Heart left ventricle (tissue), 16 donors: Measurements from ENCODE around the gene MED6. TPM values are rescaled to one million over a fixed set of nuclear protein-coding genes. Genes with fewer than 3 reads are reported as not detected.

ENCODE experiments used
- ATAC-seq, 4 donors: fragments of 200-7000 bp; cut with Tn5 transposase; one replicate each; pipeline ENCODE4 v1.9.1; 2020 to 2022; ENCODE audit warnings: moderate library complexity in 4 of 4, mild to moderate bottlenecking in 3 of 4, moderate number of reproducible peaks in 1 of 4
- DNase-seq, 5 donors: peaks; one replicate each; pipeline ENCODE4 v3.0.0-alpha.2; 2020
- H3K27ac ChIP-seq, 12 donors: fragments of 200-600 bp; sonication (generic) in 4 of 12; one replicate each; pipeline versions ENCODE4 v1.5.0 to v1.8.0; 2016 to 2022; ENCODE audit warnings: mild to moderate bottlenecking in 2 of 12
- H3K27me3 ChIP-seq, 9 donors: fragments of 200-600 bp; sonication (generic) in 2 of 9; one replicate each; pipeline versions ENCODE4 v1.5.1 to v1.8.0; 2016 to 2022; ENCODE audit warnings: mild to moderate bottlenecking in 3 of 9
- H3K36me3 ChIP-seq, 9 donors: fragments of 200-600 bp; sonication (generic) in 2 of 9; one replicate each; pipeline versions ENCODE4 v1.5.0 to v1.8.0; 2018 to 2022; ENCODE audit warnings: mild to moderate bottlenecking in 2 of 9
- H3K4me1 ChIP-seq, 12 donors: fragments of 200-600 bp; sonication (generic) in 4 of 12; one replicate each; pipeline versions ENCODE4 v1.5.0 to v1.8.0; 2016 to 2022; ENCODE audit warnings: mild to moderate bottlenecking in 3 of 12
- H3K4me3 ChIP-seq, 12 donors: fragments of 200-600 bp; sonication (generic) in 4 of 12; one replicate each; pipeline versions ENCODE4 v1.5.0 to v1.8.0; 2017 to 2022; ENCODE audit warnings: mild to moderate bottlenecking in 9 of 12, moderate library complexity in 4 of 12
- H3K9me3 ChIP-seq, 12 donors: fragments of 200-600 bp; sonication (generic) in 4 of 12; one replicate each; pipeline versions ENCODE4 v1.5.0 to v1.8.0; 2016 to 2022; ENCODE audit warnings: mild to moderate bottlenecking in 1 of 12
- CTCF ChIP-seq, 12 donors: fragments of 200-600 bp; sonication (generic) in 4 of 12; IDR thresholded peaks; one replicate each; pipeline versions ENCODE4 v1.5.0 to v1.8.0; 2018 to 2022; ENCODE audit warnings: antibody characterized with exemption in 12 of 12, mild to moderate bottlenecking in 5 of 12
- POLR2A ChIP-seq, 2 donors: fragments of 450-650 bp; IDR thresholded peaks; one replicate each; pipeline ENCODE4 v1.6.1; 2017; ENCODE audit warnings: antibody characterized with exemption in 2 of 2, mild to moderate bottlenecking in 2 of 2, moderate library complexity in 2 of 2
- WGBS, 4 donors: extraction: QIAGEN DNeasy Blood & Tissue Kit in 2 of 4; methylation state at CpG; one replicate each; pipeline versions ENCODE4 v1.1.5 to v1.1.7; 2013 to 2018; 5-methylcytosine and 5-hydroxymethylcytosine counted together
- intact Hi-C, 10 donors: fragments of 100-400 bp; cut with DNase I; formaldehyde crosslinking; loops; one replicate each; pipeline versions ENCODE4 v1.11.1 to v1.14.2; 2022
- polyA plus RNA-seq, 2 donors: library from polyadenylated mRNA; stranded (reverse); fragments of 200-250 nt; gene quantifications; one replicate each; pipeline ENCODE4 v1.2.3, GENCODE V29; 2013
- total RNA-seq, 9 donors: library from RNA; depleted of rRNA in 2 of 9; stranded (reverse); fragments of >200 nt in 2 of 9; fragmentation: NEBNext Ultra II Directional in 3 of 9; extraction: Animal tissue kit (Norgen Biotek cat#: 25700) in 3 of 9; gene quantifications; one replicate each; pipeline versions ENCODE4 v1.1.0 to v1.2.4, GENCODE V29; 2016 to 2023
- donor health status: ischemic (EF 13 %, LVEDD 7.1; RV severe dilation, severe dysfunction).
- donor health status: healthy with polysubstance abuse.
- donor health status: DM: no; HTN: yes; CAD: no.
- donor health status: DM: no; HTN: no; CAD: no.
- donor health status: ischemic (EF 25% LVEDD 6.9; RV normal size, moderate dysfunction).
- donor health status: ischemic (EF 25% LVEDD 5.7; RV mildly dilated, moderate dysfunction).
- donor health status: healthy.
- donor health status: DM: yes; HTN: yes; CAD: no.
- donor health status: ischemic (EF 35%, LVEDD 5.7; RV mildly dilated, moderate dysfunction).
- donor health status: nonischemic (EF 11% LVEDD 7.7; RV severe dilation, severe dysfunction).
- donor health status: DM: yes; HTN: yes; CAD: no.
- donor health status: PGD.
- donor health status: ischemic (EF 29% LVEDD 5.4; RV normal size, mild dysfunction).
- donor health status: nonischemic (EF 23%, LVEDD 6.1; RV moderate dilation, normal function).

MED6 gene
- total and polyA plus RNA-seq, 11 donors: 9.9 to 25.1 (median 19.7) TPM

DNA sequence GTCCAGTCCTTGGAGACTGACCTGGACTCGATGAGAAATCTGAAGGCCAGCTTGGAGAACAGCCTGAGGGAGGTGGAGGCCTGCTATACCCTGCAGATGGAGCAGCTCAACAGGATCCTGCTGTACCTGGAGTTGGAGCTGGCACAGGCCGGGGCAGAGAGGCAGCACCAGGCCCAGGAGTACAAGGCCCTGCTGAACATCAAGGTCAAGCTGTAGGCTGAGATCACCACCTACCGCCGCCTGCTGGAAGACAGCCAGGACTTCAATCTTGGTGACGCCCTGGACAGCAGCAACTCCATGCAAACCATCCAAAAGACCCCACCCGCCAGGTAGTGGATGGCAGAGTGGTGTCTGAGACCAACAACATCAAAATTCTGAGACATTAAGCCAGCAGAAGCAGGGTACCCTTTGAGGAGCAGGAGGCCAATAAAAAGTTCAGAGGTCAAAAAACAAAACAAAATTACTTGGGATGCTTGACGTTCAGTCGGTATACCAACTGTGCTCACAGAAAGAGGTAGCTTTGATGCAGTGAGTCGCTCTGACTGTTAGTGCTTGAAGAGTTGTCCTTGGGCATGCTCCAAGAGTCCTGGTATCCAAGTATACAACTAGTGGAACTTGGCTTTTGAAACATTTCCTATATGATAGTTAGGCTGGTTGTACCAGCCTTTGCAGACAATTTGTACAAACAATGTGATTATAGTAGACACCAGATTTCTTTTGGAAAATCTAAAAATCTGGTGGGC is 4.8 kb downstream of the MED6 start:
- WGBS, 4 donors: 75 to 80% (median 77%) methylated on average over 6 to 9 of the region's 9 CpGs

DNA sequence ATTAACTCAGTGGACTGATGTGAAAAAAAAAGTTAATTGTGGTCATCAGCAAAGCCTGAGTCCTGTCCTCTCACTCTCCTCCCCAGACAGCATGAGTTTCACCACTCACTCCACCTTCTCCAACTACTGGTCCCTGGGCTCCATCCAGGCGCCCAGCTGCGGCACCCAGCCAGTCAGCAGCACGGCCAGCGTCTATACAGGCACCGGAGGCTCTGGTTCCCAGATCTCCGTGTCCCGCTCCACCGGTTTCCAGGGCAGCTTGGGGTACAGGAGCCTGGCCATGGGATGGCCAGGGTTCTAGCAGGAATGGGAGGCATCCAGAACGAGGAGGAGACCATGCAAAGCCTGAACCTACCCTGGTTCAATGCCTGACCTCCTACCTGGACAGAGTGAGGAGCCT is 6.0 kb downstream of the MED6 start:
- ATAC-seq (no peak), DNase-seq (no peak)
- no peak for TF ChIP-seq CTCF (IDR thresholded peaks at IDR 0.05)
- WGBS, 4 donors: 92 to 97% (median 97%) methylated on average over 9 of the region's 9 CpGs
- Histone ChIP-seq H3K4me3 (no peak overlapping the region), H3K27me3 (no peaks in the 10 kb centered on the region), H3K36me3 (peaks cover 0 to 81% (median 71%) of the 10 kb centered on the region in 9 donors), H3K9me3 (no peaks in the 10 kb centered on the region), H3K27ac (no peak overlapping the region), H3K4me1 (peaks cover 0 to 16% (median 8%) of the 10 kb centered on the region in 12 donors)
- intact Hi-C loops: no loop called here

More for the DNA sequence above, 4.8 kb downstream of the MED6 start:
- H3K27ac ChIP-seq: no peak overlapping the region
- peaks cover 0 to 21% (median 13%) of the 10 kb centered on the region in 12 donors for H3K4me1 ChIP-seq
- no peak overlapping the region for H3K4me3 ChIP-seq
- intact Hi-C loops: no loop called here
- peaks cover 0 to 69% (median 60%) of the 10 kb centered on the region in 9 donors for H3K36me3 ChIP-seq
- no peak for TF ChIP-seq POLR2A (IDR thresholded peaks at IDR 0.05)
- no peak for TF ChIP-seq CTCF (IDR thresholded peaks at IDR 0.05)
- H3K27me3 ChIP-seq: no peaks in the 10 kb centered on the region
- H3K9me3 ChIP-seq: no peaks in the 10 kb centered on the region
- DNase-seq (peak in 2 of 5 donors; percentile 28 to 55), ATAC-seq (no peak)

GRCh38 chr14:70585231-70585630 is 15.2 kb downstream of the MED6 start:
- H3K27me3 ChIP-seq: no peaks in the 10 kb centered on the region
- TF ChIP-seq POLR2A (IDR thresholded peaks at IDR 0.05) (no peak), CTCF (IDR thresholded peaks at IDR 0.05) (no peak)
- 83 to 87% (median 84%) methylated on average over 3 of the region's 3 CpGs for WGBS, 4 donors
- peaks cover 0 to 100% (median 97%) of the 10 kb centered on the region in 9 donors for H3K36me3 ChIP-seq
- intact Hi-C loops: loop anchor here in 1 of 10 donors (10.0 kb wide), 1 partner anchor 210 kb away; no protein-coding TSS in a partner anchor
- H3K4me1 ChIP-seq: no peaks in the 10 kb centered on the region
- H3K4me3 ChIP-seq: no peak overlapping the region
- H3K9me3 ChIP-seq: no peaks in the 10 kb centered on the region
- H3K27ac ChIP-seq: no peak overlapping the region
- DNase-seq (no peak), ATAC-seq (no peak)

GRCh38 chr14:70576891-70577290 is 23.6 kb downstream of the MED6 start:
- DNase-seq (no peak), ATAC-seq (no peak)
- intact Hi-C loops: no loop called here
- Histone ChIP-seq H3K27me3 (no peaks in the 10 kb centered on the region), H3K4me3 (no peak overlapping the region), H3K27ac (no peak overlapping the region), H3K4me1 (no peaks in the 10 kb centered on the region), H3K36me3 (peaks cover 0 to 54% (median 24%) of the 10 kb centered on the region in 9 donors), H3K9me3 (peaks cover 0 to 3% (median 0%) of the 10 kb centered on the region in 12 donors)
- TF ChIP-seq CTCF (IDR thresholded peaks at IDR 0.05) (no peak), POLR2A (IDR thresholded peaks at IDR 0.05) (no peak)
- WGBS, 4 donors: 96 to 98% (median 97%) methylated on average over 2 of the region's 2 CpGs
